Common myeloid progenitor, CD34-positive (primary cell): ENCODE results near the gene ADARB1.

Experiments
- CTCF ChIA-PET: fragments of 350-600 bp; sonication (Branson Sonifier 250); formaldehyde crosslinking; loops from one replicate; lab custom pipeline; 2021; ENCODE audit warnings: antibody characterized with exemption; lab: Charles Lee
- POLR2A ChIA-PET: fragments of 350-600 bp; sonication (Branson Sonifier 250); formaldehyde crosslinking; loops from one replicate; lab custom pipeline; 2021; ENCODE audit warnings: antibody characterized with exemption; lab: Charles Lee
- DNase-seq, 3 donors: peaks; one replicate each; pipeline versions ENCODE4 v3.0.0 to v3.0.0-alpha.2; 2013
- H3K27ac ChIP-seq, 2 experiments: 1 replicate in 1 of 2; 2 replicates in 1 of 2; pipeline ENCODE4 v1.7.0; 2013; ENCODE audit warnings: inconsistent platforms in 2 of 2, low read length in 2 of 2, mild to moderate bottlenecking in 2 of 2, low read depth in 1 of 2, moderate library complexity in 1 of 2; ENCODE audit not compliant: severe bottlenecking in 2 of 2, insufficient read depth in 1 of 2, poor library complexity in 1 of 2
- H3K27me3 ChIP-seq, 5 experiments: replicated peaks in 2 of 5; 1 replicate in 3 of 5; 2 replicates in 2 of 5; pipeline versions ENCODE4 v1.6.1 to v1.7.0; 2013; ENCODE audit warnings: low read length in 4 of 5, mild to moderate bottlenecking in 2 of 5, moderate library complexity in 2 of 5, inconsistent platforms in 1 of 5; ENCODE audit not compliant: insufficient read depth in 5 of 5, control insufficient read depth in 4 of 5
- H3K36me3 ChIP-seq, 4 experiments: 1 replicate in 2 of 4; 2 replicates in 2 of 4; pipeline versions ENCODE4 v1.6.1 to v1.7.0; 2013; ENCODE audit warnings: low read length in 3 of 4, control low read depth in 1 of 4, mild to moderate bottlenecking in 1 of 4; ENCODE audit not compliant: control insufficient read depth in 4 of 4, insufficient read depth in 4 of 4
- H3K4me1 ChIP-seq, 4 experiments: 1 replicate in 3 of 4; 2 replicates in 1 of 4; pipeline versions ENCODE4 v1.6.1 to v1.7.1; 2013; ENCODE audit warnings: low read length in 3 of 4, mild to moderate bottlenecking in 3 of 4, control low read depth in 1 of 4, inconsistent platforms in 1 of 4, moderate library complexity in 1 of 4; ENCODE audit not compliant: control insufficient read depth in 4 of 4, insufficient read depth in 4 of 4; ENCODE audit errors: control extremely low read depth in 1 of 4
- H3K4me3 ChIP-seq, 7 experiments: 1 replicate in 4 of 7; 2 replicates in 3 of 7; pipeline versions ENCODE4 v1.5.1 to v1.7.0; 2013; ENCODE audit warnings: mild to moderate bottlenecking in 7 of 7, low read length in 6 of 7, moderate library complexity in 6 of 7, inconsistent platforms in 2 of 7, low read depth in 2 of 7, control low read depth in 1 of 7; ENCODE audit not compliant: insufficient read depth in 4 of 7, control insufficient read depth in 1 of 7; ENCODE audit errors: extremely low read depth in 1 of 7
- H3K9me3 ChIP-seq, 5 experiments: 1 replicate in 4 of 5; 2 replicates in 1 of 5; pipeline versions ENCODE4 v1.6.1 to v1.7.1; 2013; ENCODE audit warnings: low read length in 4 of 5, mild to moderate bottlenecking in 2 of 5, inconsistent platforms in 1 of 5, low read depth in 1 of 5, moderate library complexity in 1 of 5; ENCODE audit not compliant: control insufficient read depth in 4 of 5, insufficient read depth in 2 of 5; ENCODE audit errors: control extremely low read depth in 1 of 5
- WGBS: methylation state at CpG from one replicate; pipeline ENCODE4 v1.1.5; 2013; ENCODE audit not compliant: insufficient coverage; 5-methylcytosine and 5-hydroxymethylcytosine counted together

Gene ADARB1

DNA sequence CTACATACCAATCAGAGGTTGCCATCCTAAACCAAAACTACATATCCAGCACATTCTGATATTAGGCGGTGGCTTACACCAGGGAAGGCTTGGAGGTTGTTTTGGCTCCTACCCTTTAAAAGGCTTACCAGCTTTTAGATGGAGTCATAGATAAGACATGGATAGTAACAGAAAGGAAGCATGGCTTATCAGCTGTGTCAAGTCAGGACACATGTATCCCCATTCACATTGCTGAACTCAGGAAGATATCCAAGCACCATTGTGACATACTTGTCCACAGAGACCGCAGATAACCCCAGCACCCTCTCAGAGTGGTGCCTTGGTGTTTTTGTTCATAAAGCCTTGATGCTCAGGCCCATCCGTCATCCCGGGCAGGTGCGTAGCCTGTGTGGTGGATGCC is 39.7 kb downstream of the ADARB1 start:
- Histone ChIP-seq H3K4me3 (peak overlapping the region in 3 of 7 experiments; percentile 4 to 43 (median 17)), H3K27ac (no peak overlapping the region), H3K9me3 (peaks cover 0 to 9% (median 0%) of the 10 kb centered on the region in 5 experiments), H3K27me3 (peaks cover 0 to 14% (median 0%) of the 10 kb centered on the region in 5 experiments), H3K36me3 (no peaks in the 10 kb centered on the region), H3K4me1 (peaks cover 10 to 56% (median 30%) of the 10 kb centered on the region in 4 experiments)
- POLR2A ChIA-PET, result no interaction called here
- CTCF ChIA-PET, result interaction anchor here (0.9 to 6.5 kb wide), 8 partner anchors 11 to 165 kb away, joined by 3 to 69 read pairs (median 6); no protein-coding TSS in a partner anchor
- DNase-seq, result peak in 2 of 3 donors; percentile 68 to 80
- WGBS, result 0% methylated on average over 1 of the region's 5 CpGs

DNA sequence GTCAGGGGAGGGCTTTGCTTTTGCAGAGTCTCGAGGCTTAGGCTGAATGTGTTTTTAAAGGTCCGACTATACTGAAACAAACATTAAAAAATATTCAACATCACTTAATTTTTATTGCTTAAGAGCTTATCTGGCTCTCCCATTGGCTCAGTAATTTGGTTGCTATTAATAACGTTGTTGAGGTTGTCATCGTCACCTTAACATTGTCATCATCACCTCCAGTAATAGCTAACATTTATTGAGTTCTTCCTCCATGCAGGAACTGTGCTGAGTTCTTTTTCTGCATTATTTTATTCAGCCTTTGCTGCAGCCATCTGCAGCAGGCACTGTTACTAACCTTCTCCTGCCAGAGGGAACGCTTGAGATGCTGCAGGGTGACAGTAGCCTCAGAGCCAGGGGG is 40.1 kb downstream of the ADARB1 start:
- POLR2A ChIA-PET, result no interaction called here
- H3K4me1 ChIP-seq, result peaks cover 10 to 52% (median 26%) of the 10 kb centered on the region in 4 experiments
- H3K9me3 ChIP-seq, result peaks cover 0 to 9% (median 0%) of the 10 kb centered on the region in 5 experiments
- H3K4me3 ChIP-seq, result peak overlapping the region in 2 of 7 experiments; percentile 4 to 17
- WGBS, result 44% methylated on average over 3 of the region's 5 CpGs
- no peaks in the 10 kb centered on the region for H3K36me3 ChIP-seq
- CTCF ChIA-PET, result interaction anchor here (0.6 to 6.5 kb wide), 8 partner anchors 9 to 164 kb away, joined by 4 to 69 read pairs (median 8); no protein-coding TSS in a partner anchor
- no peak for DNase-seq
- H3K27me3 ChIP-seq, result peaks cover 0 to 14% (median 0%) of the 10 kb centered on the region in 5 experiments
- H3K27ac ChIP-seq, result no peak overlapping the region

- POLR2A ChIA-PET, result no interaction called here
- H3K27ac ChIP-seq, result no peak overlapping the region
- CTCF ChIA-PET, result interaction anchor here (0.6 to 6.5 kb wide), 7 partner anchors 10 to 165 kb away, joined by 4 to 69 read pairs (median 7); no protein-coding TSS in a partner anchor
- peaks cover 0 to 14% (median 0%) of the 10 kb centered on the region in 5 experiments for H3K27me3 ChIP-seq
- WGBS, result 96% methylated on average over 5 of the region's 5 CpGs
- H3K9me3 ChIP-seq, result peaks cover 0 to 9% (median 0%) of the 10 kb centered on the region in 5 experiments
- peaks cover 8 to 46% (median 19%) of the 10 kb centered on the region in 4 experiments for H3K4me1 ChIP-seq
- no peak overlapping the region for H3K4me3 ChIP-seq
- H3K36me3 ChIP-seq, result no peaks in the 10 kb centered on the region
- DNase-seq, result no peak
These were observed 40.8 kb downstream of the ADARB1 start for GRCh38 chr21:45115141-45115540.

- CTCF ChIA-PET, result interaction anchor here (1.7 to 6.5 kb wide), 6 partner anchors 11 to 21 kb away, joined by 6 to 69 read pairs (median 14); no protein-coding TSS in a partner anchor
- Histone ChIP-seq H3K9me3 (peaks cover 0 to 9% (median 0%) of the 10 kb centered on the region in 5 experiments), H3K36me3 (no peaks in the 10 kb centered on the region), H3K27me3 (peaks cover 0 to 14% (median 0%) of the 10 kb centered on the region in 5 experiments), H3K4me3 (no peak overlapping the region), H3K4me1 (peaks cover 2 to 36% (median 10%) of the 10 kb centered on the region in 4 experiments), H3K27ac (no peak overlapping the region)
- 93% methylated on average over 2 of the region's 6 CpGs for WGBS
- no peak for DNase-seq
- POLR2A ChIA-PET, result no interaction called here
These were observed 41.7 kb downstream of the ADARB1 start for GRCh38 chr21:45116066-45116465.

GRCh38 chr21:45117314-45117713 is 42.9 kb downstream of the ADARB1 start:
- H3K27me3 ChIP-seq, result peaks cover 0 to 11% (median 0%) of the 10 kb centered on the region in 5 experiments
- CTCF ChIA-PET, result interaction anchor here (0.9 to 6.5 kb wide), 4 partner anchors 11 to 169 kb away, joined by 3 to 69 read pairs (median 20); no protein-coding TSS in a partner anchor
- H3K4me3 ChIP-seq, result no peak overlapping the region
- H3K9me3 ChIP-seq, result peaks cover 0 to 9% (median 0%) of the 10 kb centered on the region in 5 experiments
- no peaks in the 10 kb centered on the region for H3K36me3 ChIP-seq
- 100% methylated on average over 4 of the region's 6 CpGs for WGBS
- H3K27ac ChIP-seq, result no peak overlapping the region
- H3K4me1 ChIP-seq, result peaks cover 0 to 28% (median 9%) of the 10 kb centered on the region in 4 experiments
- POLR2A ChIA-PET, result no interaction called here
- DNase-seq, result no peak

DNA sequence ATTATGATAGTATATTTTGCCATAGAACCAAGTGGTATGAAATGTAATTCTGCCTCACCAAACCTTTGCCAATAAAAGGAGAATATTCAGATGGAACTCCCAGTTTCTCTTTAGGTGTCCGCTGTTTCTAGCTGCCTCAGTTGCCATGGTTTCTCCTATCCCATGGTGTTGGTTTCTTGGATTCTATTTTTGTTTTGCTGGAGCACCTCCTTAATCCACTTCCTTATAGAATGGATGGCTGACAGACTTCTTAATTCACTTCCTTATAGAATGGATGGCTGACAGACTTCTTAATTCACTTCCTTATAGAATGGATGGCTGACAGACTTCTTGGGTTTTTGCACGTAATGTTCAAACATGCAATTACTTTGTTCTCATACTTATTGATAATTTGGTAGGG is 43.7 kb downstream of the ADARB1 start:
- Histone ChIP-seq H3K27me3 (peaks cover 0 to 15% (median 0%) of the 10 kb centered on the region in 5 experiments), H3K4me3 (no peak overlapping the region), H3K36me3 (no peaks in the 10 kb centered on the region), H3K27ac (no peak overlapping the region), H3K4me1 (peaks cover 0 to 28% (median 9%) of the 10 kb centered on the region in 4 experiments), H3K9me3 (peaks cover 0 to 9% (median 0%) of the 10 kb centered on the region in 5 experiments)
- no peak for DNase-seq
- CTCF ChIA-PET, result interaction anchor here (4.7 to 6.5 kb wide), 2 partner anchors 11 to 19 kb away, joined by 31 to 69 read pairs; no protein-coding TSS in a partner anchor
- WGBS, result no CpG with 5 or more reads among the region's 2 CpGs
- POLR2A ChIA-PET, result no interaction called here

DNA sequence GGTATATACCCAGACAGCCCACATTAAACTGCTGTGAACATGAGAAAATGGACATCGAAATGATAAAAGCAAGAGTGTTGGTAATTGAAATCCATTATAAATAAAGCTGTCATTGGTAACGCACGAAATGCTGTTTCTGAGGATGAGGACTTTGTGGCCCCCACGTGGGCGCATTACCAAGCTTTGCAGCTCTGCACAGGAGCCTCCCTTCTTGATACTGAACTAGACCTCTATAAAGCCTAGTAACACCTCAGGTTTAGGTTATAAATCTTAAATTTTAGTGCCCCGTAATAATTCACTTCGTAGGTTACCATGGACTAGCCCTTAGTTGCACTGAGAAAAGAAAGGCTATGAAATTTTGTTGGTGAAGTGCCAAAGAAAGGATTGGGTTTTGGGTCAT is 45.4 kb downstream of the ADARB1 start:
- 96% methylated on average over 7 of the region's 7 CpGs for WGBS
- Histone ChIP-seq H3K4me3 (no peak overlapping the region), H3K4me1 (peaks cover 0 to 14% (median 2%) of the 10 kb centered on the region in 4 experiments), H3K27me3 (peaks cover 0 to 12% (median 0%) of the 10 kb centered on the region in 5 experiments), H3K27ac (no peak overlapping the region), H3K36me3 (no peaks in the 10 kb centered on the region), H3K9me3 (peaks cover 0 to 9% (median 0%) of the 10 kb centered on the region in 5 experiments)
- DNase-seq, result no peak
- POLR2A ChIA-PET, result no interaction called here
- CTCF ChIA-PET, result interaction anchor here (1.6 to 4.7 kb wide), 2 partner anchors 9 to 21 kb away, joined by 4 to 31 read pairs; no protein-coding TSS in a partner anchor
